Activated CD8-positive, alpha-beta memory T cell treated with anti-CD3 and anti-CD28 coated beads for 48 hours (primary cell): ENCODE measurements around the gene SREBF1.

Source experiments
- DNase-seq, 3 experiments: peaks; one replicate each; pipeline ENCODE4 v3.0.0-alpha.2; 2020; ENCODE audit warnings: low read depth in 2 of 3, low spot score in 2 of 3

SREBF1 gene

DNA sequence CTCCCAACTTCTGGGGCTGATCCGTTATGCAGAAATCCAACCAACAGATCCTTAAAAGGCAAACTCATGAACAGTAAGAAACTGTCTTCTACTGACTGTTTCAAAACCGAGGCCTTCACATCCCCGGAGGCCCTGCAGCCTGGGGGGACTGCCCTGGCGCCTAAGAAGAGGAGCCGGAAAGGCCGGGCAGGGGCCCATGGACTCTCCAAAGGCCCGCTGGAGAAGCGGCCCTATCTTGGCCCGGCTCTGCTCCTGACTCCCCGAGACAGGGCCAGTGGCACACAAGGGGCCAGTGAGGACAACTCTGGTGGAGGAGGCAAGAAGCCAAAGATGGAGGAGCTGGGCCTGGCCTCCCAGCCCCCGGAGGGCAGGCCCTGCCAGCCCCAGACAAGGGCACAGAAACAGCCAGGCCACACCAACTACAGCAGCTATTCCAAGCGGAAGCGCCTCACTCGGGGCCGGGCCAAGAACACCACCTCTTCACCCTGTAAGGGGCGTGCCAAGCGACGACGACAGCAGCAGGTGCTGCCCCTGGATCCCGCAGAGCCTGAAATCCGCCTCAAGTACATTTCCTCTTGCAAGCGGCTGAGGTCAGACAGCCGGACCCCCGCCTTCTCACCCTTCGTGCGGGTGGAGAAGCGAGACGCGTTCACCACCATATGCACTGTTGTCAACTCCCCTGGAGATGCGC lies 39.5 kb downstream of the SREBF1 start:
- no peak for DNase-seq

DNA sequence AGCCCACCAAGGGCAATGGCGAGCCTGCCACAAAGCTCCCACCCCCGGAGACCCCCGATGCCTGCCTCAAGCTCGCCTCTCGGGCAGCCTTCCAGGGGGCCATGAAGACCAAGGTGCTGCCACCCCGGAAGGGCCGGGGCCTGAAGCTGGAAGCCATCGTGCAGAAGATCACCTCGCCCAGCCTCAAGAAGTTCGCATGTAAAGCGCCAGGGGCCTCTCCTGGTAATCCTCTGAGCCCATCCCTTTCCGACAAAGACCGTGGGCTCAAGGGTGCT lies 40.1 kb downstream of the SREBF1 start:
- DNase-seq: no peak

DNA sequence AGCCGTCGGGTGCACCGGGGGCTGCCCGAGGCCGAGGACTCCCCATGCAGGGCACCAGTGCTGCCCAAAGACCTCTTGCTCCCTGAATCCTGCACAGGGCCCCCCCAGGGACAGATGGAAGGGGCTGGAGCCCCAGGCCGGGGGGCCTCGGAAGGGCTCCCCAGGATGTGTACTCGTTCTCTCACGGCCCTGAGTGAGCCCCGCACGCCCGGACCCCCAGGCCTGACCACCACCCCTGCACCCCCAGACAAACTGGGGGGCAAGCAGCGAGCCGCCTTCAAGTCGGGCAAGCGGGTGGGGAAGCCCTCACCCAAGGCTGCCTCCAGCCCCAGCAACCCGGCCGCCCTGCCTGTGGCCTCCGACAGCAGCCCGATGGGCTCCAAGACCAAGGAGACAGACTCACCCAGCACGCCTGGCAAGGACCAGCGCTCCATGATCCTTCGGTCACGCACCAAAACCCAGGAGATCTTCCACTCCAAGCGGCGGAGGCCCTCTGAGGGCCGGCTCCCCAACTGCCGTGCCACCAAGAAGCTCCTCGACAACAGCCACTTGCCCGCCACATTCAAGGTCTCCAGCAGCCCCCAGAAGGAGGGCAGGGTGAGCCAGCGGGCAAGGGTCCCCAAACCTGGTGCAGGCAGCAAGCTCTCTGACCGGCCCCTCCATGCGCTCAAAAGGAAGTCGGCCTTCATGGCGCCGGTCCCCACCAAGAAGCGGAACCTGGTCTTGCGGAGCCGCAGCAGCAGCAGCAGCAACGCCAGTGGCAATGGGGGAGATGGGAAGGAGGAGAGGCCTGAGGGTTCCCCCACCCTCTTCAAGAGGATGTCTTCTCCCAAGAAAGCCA lies 40.6 kb downstream of the SREBF1 start:
- DNase-seq: no peak

DNA sequence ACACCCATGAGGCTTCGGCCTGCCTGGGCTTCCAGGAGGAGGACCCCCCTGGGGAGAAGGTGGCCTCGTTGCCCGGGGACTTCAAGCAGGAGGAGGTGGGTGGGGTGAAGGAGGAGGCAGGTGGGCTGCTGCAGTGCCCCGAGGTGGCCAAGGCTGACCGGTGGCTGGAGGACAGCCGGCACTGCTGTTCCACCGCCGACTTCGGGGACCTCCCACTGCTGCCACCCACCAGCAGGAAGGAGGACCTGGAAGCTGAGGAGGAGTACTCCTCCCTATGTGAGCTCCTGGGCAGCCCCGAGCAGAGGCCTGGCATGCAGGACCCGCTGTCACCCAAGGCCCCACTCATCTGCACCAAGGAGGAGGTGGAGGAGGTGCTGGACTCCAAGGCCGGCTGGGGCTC lies 41.5 kb downstream of the SREBF1 start:
- no peak for DNase-seq

DNA sequence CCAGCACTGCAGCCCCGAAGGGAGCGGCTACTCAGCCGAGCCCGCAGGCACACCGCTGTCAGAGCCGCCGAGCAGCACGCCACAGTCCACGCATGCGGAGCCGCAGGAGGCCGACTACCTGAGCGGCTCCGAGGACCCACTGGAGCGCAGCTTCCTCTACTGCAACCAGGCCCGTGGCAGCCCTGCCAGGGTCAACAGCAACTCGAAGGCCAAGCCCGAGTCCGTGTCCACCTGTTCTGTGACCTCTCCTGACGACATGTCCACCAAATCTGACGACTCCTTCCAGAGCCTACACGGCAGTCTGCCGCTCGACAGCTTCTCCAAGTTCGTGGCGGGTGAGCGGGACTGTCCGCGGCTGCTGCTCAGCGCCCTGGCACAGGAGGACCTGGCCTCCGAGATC lies 42.4 kb downstream of the SREBF1 start:
- DNase-seq: no peak

DNA sequence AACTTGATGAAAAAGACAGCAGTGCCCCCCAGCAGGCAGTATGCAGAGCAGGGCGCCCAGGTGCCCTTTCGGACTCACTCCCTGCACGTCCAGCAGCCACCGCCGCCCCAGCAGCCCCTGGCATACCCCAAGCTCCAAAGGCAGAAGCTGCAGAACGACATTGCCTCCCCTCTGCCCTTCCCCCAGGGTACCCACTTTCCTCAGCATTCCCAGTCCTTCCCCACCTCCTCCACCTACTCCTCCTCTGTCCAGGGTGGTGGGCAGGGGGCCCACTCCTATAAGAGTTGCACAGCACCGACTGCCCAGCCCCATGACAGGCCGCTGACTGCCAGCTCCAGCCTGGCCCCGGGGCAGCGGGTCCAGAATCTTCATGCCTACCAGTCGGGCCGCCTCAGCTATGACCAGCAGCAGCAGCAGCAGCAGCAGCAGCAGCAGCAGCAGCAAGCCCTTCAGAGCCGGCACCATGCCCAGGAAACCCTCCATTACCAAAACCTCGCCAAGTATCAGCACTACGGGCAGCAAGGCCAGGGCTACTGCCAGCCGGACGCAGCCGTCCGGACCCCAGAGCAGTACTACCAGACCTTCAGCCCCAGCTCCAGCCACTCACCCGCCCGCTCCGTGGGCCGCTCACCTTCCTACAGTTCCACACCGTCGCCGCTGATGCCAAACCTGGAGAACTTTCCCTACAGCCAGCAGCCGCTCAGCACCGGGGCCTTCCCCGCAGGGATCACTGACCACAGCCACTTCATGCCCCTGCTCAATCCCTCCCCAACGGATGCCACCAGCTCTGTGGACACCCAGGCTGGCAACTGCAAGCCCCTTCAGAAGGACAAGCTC lies 43.2 kb downstream of the SREBF1 start:
- DNase-seq: no peak

DNA sequence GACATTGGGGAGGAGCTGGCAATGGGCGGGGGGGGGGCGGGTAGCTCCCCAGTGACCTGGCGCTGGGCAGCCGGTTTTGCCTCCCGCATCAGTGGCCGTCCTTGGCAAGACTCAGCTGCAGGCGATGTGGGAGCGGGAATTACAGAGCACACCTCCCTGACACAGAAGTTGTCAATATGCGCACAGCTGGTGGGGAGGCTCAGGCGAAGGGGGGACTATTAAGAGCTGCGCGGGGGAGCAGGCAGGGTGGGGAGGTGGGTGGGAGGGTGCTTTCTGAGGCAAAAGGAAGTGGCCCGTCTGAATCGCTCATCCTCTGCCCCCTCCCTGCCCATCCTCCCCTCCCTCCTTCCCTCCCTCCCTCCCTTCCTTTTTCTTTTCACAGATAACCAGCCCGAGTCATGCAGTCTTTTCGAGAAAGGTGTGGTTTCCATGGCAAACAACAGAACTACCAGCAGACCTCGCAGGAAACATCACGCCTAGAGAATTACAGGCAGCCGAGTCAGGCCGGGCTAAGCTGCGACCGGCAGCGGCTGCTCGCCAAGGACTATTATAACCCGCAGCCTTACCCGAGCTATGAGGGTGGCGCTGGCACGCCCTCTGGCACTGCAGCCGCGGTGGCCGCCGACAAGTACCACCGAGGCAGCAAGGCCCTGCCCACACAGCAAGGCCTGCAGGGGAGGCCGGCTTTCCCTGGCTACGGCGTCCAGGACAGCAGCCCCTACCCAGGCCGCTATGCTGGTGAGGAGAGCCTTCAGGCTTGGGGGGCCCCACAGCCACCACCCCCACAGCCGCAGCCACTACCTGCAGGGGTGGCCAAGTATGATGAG lies 44.0 kb downstream of the SREBF1 start:
- DNase-seq: peak in 1 of 3 experiments; percentile 24

DNA sequence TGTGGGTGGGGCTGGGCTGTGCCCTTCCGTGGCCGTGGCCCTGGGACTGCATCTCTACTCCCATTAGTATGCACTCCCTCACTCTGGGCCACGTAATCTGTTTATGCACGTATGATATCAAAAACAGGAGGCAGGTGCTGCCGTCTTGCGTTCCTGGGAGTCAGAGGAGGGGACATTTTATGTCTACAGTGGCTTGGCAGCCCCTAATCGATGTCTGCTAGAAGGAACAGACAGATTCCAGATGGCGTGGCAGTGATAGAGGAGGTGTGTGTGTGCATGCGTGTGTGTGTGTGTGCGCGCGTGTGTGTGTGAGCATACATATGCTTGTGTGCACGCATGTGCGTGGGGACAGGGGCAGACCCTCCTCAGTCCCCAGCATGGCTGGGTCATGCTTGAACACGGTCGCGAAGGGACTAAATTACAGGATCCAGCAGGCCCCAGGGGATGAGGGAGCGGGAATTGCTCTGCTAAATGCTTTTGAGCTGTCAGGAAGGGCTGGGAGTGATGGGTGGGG lies 44.7 kb downstream of the SREBF1 start:
- no peak for DNase-seq

DNA sequence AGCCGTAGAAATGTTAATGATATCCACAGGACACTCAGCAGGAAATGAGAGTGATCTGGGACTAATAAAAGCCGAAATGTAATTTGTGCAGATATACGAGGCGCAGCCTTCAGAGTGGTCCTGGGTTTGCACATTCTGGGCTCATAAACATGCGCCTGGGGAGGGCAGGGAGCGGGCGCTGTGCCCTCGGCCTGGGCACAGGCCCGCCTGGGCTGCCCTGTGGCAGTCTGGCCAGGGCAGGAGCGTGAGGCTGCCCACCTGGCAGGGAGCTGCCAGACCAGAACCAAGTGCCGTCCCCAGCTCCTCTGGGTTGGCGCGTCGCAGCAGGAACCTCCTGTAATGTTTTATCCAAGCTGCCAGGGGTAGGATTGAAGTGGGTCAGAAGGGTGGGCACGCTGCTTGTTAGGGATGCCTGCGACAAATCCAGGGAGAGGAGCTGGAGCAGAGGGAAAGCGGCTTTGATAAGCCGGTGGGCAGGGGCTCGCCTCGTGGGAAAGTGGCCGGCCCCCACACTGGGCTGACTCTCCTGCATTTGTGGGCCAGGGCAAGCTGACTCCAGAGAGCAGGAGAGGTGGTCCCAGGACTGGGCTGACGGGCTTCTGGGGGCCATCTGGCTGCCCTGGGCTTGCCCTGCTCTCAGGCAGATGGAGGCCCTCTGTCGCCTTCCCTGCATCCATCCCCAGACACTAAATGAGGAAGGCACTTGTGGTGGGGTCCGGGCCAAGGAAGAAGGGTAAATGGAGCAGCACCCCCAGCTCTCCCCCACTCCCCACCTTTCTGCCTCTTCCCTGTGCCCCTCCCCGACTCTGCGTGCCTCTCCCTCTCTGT lies 45.9 kb downstream of the SREBF1 start:
- no peak for DNase-seq

DNA sequence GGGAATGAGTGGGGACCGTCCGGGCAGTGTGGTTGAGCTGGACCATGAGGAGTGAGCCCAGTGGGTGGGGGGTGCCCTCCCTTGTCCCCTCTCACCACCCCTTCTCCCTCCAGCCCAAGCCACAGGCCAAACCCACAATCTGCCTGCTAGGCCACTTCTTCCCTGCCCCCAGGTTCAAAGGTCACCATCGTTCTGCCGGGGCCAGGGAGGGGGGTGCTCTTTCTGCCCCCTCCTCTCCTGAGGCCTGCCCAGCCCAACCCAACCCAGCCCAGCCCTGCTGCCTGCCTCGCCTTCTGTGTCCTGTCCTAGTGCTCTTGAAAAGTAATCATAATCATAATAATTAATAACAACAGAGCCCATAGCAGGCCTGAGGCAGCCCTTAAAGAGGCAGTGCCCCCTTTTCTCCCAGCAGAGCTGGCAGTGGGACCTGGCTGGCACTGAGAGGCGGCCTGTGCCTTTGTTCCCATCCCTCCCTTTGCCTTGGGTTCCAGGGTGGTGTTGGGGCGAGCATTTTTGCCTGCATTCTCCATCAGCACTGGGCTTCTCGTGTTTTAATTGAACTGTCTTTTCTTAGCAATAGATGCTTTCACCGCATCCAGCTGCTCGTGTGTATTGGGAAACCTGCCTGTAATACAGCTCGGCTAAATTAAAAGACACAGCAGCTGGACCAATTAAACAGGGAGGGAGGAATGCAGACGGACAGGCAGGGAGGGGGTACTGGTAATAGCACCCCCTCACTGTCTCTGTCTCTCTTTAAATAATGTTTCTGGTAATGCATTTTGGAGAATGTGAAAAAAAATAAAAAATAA lies 46.8 kb downstream of the SREBF1 start:
- no peak for DNase-seq

DNA sequence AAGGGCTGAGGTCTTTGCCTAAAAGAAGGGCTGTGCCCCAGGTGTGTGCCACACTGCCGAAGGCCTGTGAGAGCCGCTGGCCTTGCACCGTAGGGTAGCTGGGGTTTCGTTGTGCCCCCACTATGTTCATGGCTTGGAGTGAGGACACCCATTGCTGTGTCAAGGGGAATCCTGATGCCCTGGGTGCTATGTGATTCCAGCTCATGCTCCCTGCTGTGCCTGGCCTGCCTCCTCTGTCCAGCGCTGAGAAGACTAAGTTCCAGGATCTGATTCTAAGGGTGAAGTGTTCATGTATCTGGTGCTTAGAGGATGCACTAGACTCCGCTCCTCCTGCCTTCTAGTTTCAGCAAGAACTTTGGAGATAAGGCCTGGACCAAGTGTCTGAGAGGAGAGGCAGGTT lies 47.4 kb downstream of the SREBF1 start:
- no peak for DNase-seq

DNA sequence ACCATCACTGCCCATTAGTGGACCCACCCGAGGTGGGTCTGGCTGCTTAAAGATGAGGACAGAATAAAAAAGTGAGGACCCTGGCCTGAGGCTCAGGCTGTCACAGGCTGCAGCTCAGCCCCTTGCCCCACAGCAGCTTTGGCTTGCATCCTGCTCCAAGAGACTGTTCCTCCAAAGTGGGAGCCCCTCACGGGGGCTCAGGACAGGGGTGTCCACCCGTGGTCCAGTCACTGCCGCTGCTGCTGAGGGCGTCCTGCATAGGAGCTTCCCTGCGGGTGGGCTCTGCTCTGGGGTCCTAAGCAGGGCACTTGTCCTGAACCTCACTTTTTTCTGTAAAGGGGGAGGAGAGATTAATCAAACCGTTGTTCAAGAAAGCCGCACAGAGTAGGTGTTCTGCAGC lies 47.8 kb downstream of the SREBF1 start:
- no peak for DNase-seq

DNA sequence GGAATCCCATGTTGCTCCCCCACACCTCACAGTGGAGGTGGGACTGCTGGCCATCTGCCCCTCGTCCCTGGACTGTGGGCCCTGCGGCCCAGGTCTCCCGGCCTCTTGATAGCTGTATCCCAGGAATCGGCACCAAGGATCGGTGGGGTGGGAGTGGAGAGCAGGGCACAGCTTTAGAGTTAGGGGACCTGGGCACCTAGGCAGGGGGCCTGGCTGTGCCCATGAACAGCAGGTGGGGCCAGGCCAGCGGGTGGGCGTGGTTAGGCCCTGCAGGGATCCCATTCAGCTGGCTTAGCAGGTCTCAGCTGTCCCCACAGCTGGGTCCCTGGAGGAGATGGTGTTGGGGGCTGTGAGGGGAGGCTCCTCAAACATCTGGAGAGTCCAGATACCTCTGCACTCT lies 49.2 kb downstream of the SREBF1 start:
- DNase-seq: no peak

DNA sequence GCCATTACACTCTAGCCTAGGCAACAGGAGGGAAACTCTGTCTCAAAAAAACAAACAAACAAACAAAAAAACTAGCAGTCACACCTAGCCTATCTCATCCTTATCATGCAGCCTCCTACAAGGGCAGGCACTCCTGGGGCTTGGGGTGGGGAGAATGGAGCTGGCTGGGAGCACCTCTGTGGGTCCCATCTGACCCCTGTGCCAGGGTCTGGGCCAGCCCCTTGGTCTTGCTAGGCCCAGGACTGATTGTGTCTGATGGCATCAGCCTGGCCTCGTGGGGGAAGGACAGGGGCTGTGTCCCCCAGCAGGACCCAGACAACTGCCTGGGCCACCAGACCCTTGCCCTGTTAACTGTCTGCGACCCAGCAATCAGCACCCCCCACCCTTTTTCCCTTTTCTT lies 49.8 kb downstream of the SREBF1 start:
- no peak for DNase-seq

DNA sequence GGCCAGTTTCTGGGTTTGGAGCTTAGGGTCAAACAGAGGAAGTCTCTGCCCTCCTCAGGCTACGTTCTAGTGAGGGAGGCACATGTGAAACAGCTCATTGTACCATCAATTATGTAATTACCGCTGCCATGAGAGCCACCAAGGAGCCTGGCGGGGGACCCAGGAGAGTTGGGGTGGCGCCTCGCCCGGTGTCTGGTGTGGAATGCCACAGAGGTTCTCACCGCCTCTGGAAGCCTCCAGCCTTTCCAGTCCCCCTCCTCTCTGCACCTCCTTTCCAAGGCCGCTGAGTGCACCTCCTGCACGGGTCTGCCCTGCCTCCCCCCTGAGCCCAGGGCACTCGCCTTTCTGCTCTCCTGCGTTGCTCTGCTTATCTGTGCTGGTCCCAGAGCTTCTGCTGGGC lies 51.4 kb downstream of the SREBF1 start:
- no peak for DNase-seq

DNA sequence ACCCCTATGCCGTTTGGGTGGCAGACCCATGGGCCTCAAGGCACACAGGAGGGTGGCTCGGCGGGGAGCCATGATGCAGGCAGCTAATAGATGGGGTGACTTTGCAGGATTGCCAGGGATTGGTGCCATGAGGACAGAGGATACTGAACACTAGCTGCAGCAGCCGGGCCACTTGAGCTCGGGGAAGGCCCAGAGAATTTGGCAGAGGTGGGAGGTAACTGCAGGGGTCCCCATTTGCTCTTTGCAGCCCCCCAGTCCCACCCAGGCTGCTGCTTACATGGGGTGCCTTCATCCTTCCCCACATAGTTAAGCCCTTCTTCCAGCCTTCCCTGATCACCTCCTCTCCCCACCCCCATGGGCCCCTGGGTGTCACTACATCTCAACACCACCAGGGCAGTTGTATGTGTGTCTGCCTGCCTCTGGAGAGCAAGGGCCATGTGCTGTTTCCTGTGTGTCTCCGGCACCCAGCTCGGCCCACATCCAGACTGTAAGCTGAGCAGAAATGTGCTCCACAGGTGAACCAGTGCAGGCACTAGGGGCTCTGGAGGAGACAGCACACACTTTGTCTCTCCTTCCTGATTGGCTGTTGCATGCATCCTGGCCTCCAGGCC lies 52.0 kb downstream of the SREBF1 start:
- no peak for DNase-seq

DNA sequence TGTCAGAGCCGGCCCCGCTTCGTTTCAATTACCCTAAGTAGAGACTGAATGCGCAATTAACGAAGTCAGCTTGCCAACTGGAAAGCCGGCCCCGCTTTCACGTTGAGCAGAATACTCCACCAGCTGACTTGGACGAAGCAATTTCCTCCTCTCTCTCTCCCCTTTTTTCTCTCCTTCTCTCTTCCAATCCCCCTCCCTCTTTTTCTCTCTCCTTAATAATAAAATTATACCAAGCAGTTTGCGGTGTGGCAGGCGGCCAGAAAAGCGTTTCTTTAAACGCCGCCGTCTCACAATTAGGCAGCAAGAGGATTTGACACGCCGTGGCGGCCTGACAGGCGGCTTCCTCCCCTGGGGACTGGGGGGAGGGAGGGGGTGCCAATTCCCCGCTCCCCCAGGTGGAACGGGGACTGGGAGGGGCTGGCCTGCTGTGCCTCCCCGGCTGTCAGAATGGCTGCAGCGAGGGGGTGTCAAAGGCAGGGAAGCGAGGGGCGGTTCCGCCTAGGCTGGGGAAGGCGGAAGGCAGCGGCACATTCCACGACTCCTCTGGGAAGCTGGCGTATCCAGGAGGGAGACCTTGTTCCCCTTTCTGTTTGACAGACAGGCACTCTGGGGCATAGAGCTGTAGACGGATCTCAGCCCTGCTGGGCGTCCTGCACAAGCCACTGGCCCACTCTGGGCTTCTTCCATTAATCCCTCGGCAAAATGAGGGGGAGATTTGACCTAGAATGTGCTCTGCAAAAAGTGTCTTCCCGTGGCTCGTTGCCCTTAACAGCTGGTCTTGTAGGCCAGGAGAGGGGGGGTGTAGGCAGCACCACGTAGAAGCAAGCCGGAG lies 52.7 kb downstream of the SREBF1 start:
- no peak for DNase-seq
